WTC11 (cell line): Measurements from ENCODE around the gene CORIN.

Source experiments
- SMAD3 ChIP-seq: sonication (generic); formaldehyde crosslinking; IDR thresholded peaks from 2 replicates; pipeline ENCODE4 v1.8.0; 2022; ENCODE audit warnings: missing genetic modification reagents, mild to moderate bottlenecking, borderline replicate concordance
- ZBTB21 ChIP-seq: sonication (generic); formaldehyde crosslinking; IDR thresholded peaks from 2 replicates; pipeline ENCODE4 v1.8.1; 2023; ENCODE audit warnings: mild to moderate bottlenecking, missing genetic modification reagents, borderline replicate concordance
- ZNF263 ChIP-seq: sonication (generic); formaldehyde crosslinking; IDR thresholded peaks from 2 replicates; pipeline ENCODE4 v1.8.1; 2022; ENCODE audit warnings: low read depth, mild to moderate bottlenecking, moderate library complexity, missing genetic modification reagents
- TF ChIP-seq, protein P1 (sequence below): fragments of 200-600 bp; IDR thresholded peaks from 2 replicates; pipeline ENCODE4 v1.8.0; 2022; ENCODE audit warnings: antibody characterized with exemption

DNA sequence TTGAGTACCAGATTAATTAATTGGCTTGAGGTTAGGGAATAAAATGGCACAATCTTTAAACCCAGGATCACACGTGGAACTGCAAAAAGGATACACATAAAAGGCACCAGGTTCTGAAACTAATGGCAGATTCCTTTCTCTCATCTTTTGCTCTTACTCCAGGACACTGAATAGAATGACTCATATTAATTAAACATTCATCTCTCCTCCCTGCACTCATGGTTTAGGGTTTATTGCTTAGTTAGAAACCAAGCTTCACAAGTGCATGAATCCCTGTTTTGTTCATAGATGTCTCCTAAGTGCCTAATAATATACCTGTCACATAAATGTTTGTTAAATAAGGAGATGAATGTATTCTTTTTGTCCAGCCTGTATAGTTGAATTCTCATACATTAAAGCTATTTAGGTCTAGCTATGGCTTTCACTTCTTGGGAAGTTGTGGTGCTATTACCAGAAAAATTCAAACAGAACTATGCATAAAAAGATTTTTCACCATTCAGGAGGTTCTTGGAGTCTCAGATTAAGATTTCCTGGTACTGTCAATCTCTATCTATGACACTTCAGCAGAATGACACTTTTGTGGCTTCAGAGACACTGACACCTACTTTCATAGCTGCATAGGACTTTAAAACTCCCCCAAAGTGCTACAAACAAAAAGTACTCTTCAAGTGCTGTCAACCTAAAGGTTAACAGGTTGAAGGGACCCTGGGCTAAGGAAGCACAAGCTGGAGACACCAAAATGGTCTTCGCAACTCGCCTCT is 7.4 kb downstream of the CORIN start:
- TF ChIP-seq SMAD3 (CRISPR knock-in tag) = no peak
- TF ChIP-seq, protein P1, sequence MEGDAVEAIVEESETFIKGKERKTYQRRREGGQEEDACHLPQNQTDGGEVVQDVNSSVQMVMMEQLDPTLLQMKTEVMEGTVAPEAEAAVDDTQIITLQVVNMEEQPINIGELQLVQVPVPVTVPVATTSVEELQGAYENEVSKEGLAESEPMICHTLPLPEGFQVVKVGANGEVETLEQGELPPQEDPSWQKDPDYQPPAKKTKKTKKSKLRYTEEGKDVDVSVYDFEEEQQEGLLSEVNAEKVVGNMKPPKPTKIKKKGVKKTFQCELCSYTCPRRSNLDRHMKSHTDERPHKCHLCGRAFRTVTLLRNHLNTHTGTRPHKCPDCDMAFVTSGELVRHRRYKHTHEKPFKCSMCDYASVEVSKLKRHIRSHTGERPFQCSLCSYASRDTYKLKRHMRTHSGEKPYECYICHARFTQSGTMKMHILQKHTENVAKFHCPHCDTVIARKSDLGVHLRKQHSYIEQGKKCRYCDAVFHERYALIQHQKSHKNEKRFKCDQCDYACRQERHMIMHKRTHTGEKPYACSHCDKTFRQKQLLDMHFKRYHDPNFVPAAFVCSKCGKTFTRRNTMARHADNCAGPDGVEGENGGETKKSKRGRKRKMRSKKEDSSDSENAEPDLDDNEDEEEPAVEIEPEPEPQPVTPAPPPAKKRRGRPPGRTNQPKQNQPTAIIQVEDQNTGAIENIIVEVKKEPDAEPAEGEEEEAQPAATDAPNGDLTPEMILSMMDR = no peak
- no peak for TF ChIP-seq ZNF263 (CRISPR knock-in tag)
- no peak for TF ChIP-seq ZBTB21 (CRISPR knock-in tag)
